Measurements from ENCODE around the gene SLC35D1. TPM values are rescaled to one million over a fixed set of nuclear protein-coding genes. Genes with fewer than 3 reads are reported as not detected.

The SLC35D1 gene
- total and polyA plus RNA-seq, 2 of the 8 experiments (the other 6 are each of a cell fraction or from before 2014, with no cell fraction given) = 1.2 to 2.7 TPM

- TF ChIP-seq CREB1 (IDR thresholded peaks at IDR 0.05) (no peak), SAP30 (IDR thresholded peaks at IDR 0.05; ENCODE audit: insufficient read depth, insufficient replicate concordance, low read length) (no peak), MAFK (IDR thresholded peaks at IDR 0.05; ENCODE audit: low read depth, low read length) (no peak), KDM4A (IDR thresholded peaks at IDR 0.05; ENCODE audit: low read depth, low read length, severe bottlenecking) (no peak), BCL11A (IDR thresholded peaks at IDR 0.05; ENCODE audit: low read depth in 2 of 2, low read length in 2 of 2) (no peak)
Measured at GRCh38 chr1:67044631-67045270, 9.2 kb downstream of the SLC35D1 start (continued).
